GM12872 (cell line): Measurements from ENCODE around the gene COLQ.

Experiments
- TF ChIP-seq, protein P1 (sequence below): IDR thresholded peaks from 3 replicates; pipeline ENCODE4 v1.5.1; 2011; ENCODE audit warnings: low read depth, mild to moderate bottlenecking, low read length, moderate library complexity; ENCODE audit not compliant: insufficient read depth

COLQ gene

DNA sequence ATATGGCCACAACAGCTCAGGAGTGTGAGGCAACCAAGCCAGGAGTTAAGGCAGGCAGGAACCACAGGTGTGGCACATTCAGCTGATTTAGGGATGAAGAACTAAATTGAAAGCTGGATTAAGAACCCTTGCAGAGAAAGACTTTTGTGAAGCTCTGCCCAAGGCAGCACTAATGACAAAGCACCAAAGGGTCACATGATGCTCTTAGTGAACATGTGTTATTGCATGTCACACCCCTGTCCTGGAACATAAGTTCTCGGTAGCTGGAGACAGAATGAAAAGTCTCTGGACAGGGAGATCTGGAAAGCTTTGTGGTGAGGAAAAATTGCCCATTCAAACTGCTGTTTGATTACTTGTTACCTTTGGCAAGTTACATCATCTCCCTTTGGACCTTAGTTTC lies 90.9 kb downstream of the COLQ start:
- TF ChIP-seq, protein P1, sequence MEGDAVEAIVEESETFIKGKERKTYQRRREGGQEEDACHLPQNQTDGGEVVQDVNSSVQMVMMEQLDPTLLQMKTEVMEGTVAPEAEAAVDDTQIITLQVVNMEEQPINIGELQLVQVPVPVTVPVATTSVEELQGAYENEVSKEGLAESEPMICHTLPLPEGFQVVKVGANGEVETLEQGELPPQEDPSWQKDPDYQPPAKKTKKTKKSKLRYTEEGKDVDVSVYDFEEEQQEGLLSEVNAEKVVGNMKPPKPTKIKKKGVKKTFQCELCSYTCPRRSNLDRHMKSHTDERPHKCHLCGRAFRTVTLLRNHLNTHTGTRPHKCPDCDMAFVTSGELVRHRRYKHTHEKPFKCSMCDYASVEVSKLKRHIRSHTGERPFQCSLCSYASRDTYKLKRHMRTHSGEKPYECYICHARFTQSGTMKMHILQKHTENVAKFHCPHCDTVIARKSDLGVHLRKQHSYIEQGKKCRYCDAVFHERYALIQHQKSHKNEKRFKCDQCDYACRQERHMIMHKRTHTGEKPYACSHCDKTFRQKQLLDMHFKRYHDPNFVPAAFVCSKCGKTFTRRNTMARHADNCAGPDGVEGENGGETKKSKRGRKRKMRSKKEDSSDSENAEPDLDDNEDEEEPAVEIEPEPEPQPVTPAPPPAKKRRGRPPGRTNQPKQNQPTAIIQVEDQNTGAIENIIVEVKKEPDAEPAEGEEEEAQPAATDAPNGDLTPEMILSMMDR = no peak

DNA sequence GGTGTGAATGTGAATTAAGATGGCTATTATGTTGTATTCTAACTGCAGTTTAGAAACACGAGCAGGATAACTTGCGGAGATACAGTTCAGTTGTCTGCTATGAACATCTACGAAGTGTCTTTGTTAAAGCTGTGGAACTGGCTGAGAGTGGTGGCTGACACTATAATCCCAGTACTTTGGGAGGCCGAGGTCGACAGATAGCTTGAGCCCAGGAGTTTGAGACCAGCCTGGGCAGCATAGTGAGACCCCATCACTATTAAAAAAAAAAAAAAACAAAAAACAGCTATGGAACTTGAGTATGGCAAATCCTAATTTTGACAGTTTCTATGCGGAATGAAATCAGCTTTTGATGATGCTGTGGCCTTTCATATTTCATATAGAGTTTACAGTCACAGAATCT lies 92.4 kb downstream of the COLQ start:
- TF ChIP-seq, protein P1 = no peak

- TF ChIP-seq, protein P1 = no peak
Observed at GRCh38 chr3:15428539-15428938, 93.0 kb downstream of the COLQ start.

- TF ChIP-seq, protein P1 = no peak
Observed at GRCh38 chr3:15427981-15428380, 93.5 kb downstream of the COLQ start.

- TF ChIP-seq, protein P1 = peak; percentile 32; the same call in 1 of the 3 replicates
Observed at GRCh38 chr3:15427182-15427880, 94.2 kb downstream of the COLQ start, which contains the start of the genes EAF1 and METTL6. Gene EAF1, plus strand, starts transcription at chr3:15427598. Its CDS starts 182 bp downstream, at chr3:15427780. Gene METTL6, minus strand, starts transcription at chr3:15427544. Its CDS starts 1,033 bp downstream, at chr3:15426511.

GRCh38 chr3:15426579-15427118 lies 94.9 kb downstream of the COLQ start:
- TF ChIP-seq, protein P1 = no peak

DNA sequence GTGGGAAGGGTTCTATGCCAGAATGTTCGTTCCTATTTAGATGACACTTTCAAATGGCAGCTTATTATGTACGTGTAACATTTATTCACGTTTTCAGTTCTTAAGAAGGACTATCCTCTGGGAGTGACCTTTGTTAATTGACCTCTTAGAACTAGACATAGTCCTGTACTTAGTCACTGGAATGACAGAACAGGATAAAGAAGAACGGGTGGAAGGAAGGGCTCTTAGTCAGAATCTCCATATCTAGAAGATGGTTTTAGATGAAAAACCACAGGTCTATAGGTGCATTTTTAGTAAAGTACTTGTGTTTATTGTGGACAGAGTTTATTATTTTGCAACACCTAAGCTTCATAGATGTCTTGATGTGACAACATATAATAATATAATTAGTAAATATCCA lies 100.6 kb downstream of the COLQ start:
- TF ChIP-seq, protein P1 = no peak
